HG03457 (cell line): ENCODE measurements around the gene HOXA13.

ENCODE experiments used
- ATAC-seq: cut with Tn5 transposase; IDR thresholded peaks from one replicate; pipeline ENCODE4 v1.9.1; 2021; ENCODE audit warnings: moderate number of reproducible peaks; ENCODE audit not compliant: unreplicated experiment

HOXA13 gene

GRCh38 chr7:27182285-27182841 is 17.5 kb downstream of the HOXA13 start:
- no peak for ATAC-seq

GRCh38 chr7:27181795-27182275 is 18.1 kb downstream of the HOXA13 start:
- no peak for ATAC-seq

- ATAC-seq, result no peak
Observed at GRCh38 chr7:27180431-27181420, 19.2 kb downstream of the HOXA13 start.

- ATAC-seq, result no peak
Observed at GRCh38 chr7:27179503-27180430, 20.1 kb downstream of the HOXA13 start.

- no peak for ATAC-seq
Observed at GRCh38 chr7:27179030-27179429, 20.9 kb downstream of the HOXA13 start.

GRCh38 chr7:27178366-27178765 is 21.5 kb downstream of the HOXA13 start:
- ATAC-seq, result no peak

- ATAC-seq, result no peak
Observed at GRCh38 chr7:27177795-27178320, 22.0 kb downstream of the HOXA13 start.

- no peak for ATAC-seq
Observed at GRCh38 chr7:27176962-27177794, 22.7 kb downstream of the HOXA13 start.

- ATAC-seq, result no peak
Observed at GRCh38 chr7:27176524-27176845, 23.4 kb downstream of the HOXA13 start.

- ATAC-seq, result no peak
Observed at GRCh38 chr7:27175626-27176523, 24.0 kb downstream of the HOXA13 start.

GRCh38 chr7:27174874-27175625 is 24.8 kb downstream of the HOXA13 start:
- ATAC-seq, result no peak

- ATAC-seq, result no peak
Observed at GRCh38 chr7:27173956-27174873, 25.7 kb downstream of the HOXA13 start, which contains the start of gene HOXA10. Gene HOXA10, minus strand, starts transcription at chr7:27174320. Its CDS starts 14 bp downstream, at chr7:27174306.

GRCh38 chr7:27173511-27173955 is 26.4 kb downstream of the HOXA13 start:
- ATAC-seq, result no peak

- no peak for ATAC-seq
Observed at GRCh38 chr7:27172823-27173510, 26.9 kb downstream of the HOXA13 start.

GRCh38 chr7:27172315-27172774 is 27.5 kb downstream of the HOXA13 start:
- no peak for ATAC-seq

- ATAC-seq, result no peak
Observed at GRCh38 chr7:27171637-27172314, 28.1 kb downstream of the HOXA13 start.
